ENCODE measurements around the gene SMG7.

DNA sequence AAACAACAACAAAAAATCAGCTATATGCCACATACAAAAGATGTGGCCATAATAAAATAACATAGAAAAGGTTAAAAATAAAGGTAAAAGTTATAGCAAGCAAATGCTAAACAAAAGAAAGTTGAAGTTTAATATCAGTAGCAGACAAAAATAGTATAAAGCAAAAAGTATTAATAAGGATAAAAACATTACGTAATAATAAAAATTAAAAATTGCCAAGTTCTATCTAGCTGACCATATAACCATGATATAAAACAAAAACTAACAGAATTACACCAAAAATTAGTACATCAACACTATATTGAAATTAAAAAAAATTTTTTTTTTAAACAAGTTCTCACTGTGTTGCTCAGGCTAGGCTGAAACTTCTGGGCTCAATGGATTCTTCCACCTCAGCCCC, 15.5 kb upstream of the SMG7 start:
- TF ChIP-seq, protein P1, sequence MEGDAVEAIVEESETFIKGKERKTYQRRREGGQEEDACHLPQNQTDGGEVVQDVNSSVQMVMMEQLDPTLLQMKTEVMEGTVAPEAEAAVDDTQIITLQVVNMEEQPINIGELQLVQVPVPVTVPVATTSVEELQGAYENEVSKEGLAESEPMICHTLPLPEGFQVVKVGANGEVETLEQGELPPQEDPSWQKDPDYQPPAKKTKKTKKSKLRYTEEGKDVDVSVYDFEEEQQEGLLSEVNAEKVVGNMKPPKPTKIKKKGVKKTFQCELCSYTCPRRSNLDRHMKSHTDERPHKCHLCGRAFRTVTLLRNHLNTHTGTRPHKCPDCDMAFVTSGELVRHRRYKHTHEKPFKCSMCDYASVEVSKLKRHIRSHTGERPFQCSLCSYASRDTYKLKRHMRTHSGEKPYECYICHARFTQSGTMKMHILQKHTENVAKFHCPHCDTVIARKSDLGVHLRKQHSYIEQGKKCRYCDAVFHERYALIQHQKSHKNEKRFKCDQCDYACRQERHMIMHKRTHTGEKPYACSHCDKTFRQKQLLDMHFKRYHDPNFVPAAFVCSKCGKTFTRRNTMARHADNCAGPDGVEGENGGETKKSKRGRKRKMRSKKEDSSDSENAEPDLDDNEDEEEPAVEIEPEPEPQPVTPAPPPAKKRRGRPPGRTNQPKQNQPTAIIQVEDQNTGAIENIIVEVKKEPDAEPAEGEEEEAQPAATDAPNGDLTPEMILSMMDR (IDR thresholded peaks at IDR 0.05): no peak
- TF ChIP-seq POLR2A (IDR thresholded peaks at IDR 0.05; ENCODE audit: low read depth): no peak

Data from esophagus muscularis mucosa (tissue), 3 donors.